GM18861 (cell line): ENCODE data around the gene ENOX1.

Source experiments
- ATAC-seq: cut with Tn5 transposase; IDR thresholded peaks from one replicate; pipeline ENCODE4 v1.9.1; 2021; ENCODE audit not compliant: unreplicated experiment

The ENOX1 gene

GRCh38 chr13:43611281-43612273, 175.2 kb downstream of the ENOX1 start:
- no peak for ATAC-seq

- no peak for ATAC-seq
Observed at GRCh38 chr13:43608400-43609137, 178.2 kb downstream of the ENOX1 start.

GRCh38 chr13:43597599-43597945, 189.2 kb downstream of the ENOX1 start:
- ATAC-seq: no peak

- ATAC-seq: no peak
Observed at GRCh38 chr13:43596924-43597598, 189.7 kb downstream of the ENOX1 start.

- no peak for ATAC-seq
Observed at GRCh38 chr13:43596006-43596405, 190.8 kb downstream of the ENOX1 start.

- no peak for ATAC-seq
Observed at GRCh38 chr13:43587376-43587775, 199.4 kb downstream of the ENOX1 start.

GRCh38 chr13:43584751-43585150, 202.0 kb downstream of the ENOX1 start:
- no peak for ATAC-seq

GRCh38 chr13:43583321-43583720, 203.5 kb downstream of the ENOX1 start:
- no peak for ATAC-seq

GRCh38 chr13:43580280-43580679, 206.5 kb downstream of the ENOX1 start:
- no peak for ATAC-seq

GRCh38 chr13:43579321-43579720, 207.5 kb downstream of the ENOX1 start:
- no peak for ATAC-seq

GRCh38 chr13:43574605-43575004, 212.2 kb downstream of the ENOX1 start:
- ATAC-seq: no peak

GRCh38 chr13:43573802-43574514, 212.8 kb downstream of the ENOX1 start:
- ATAC-seq: no peak

- no peak for ATAC-seq
Observed at GRCh38 chr13:43573361-43573740, 213.4 kb downstream of the ENOX1 start.

- ATAC-seq: no peak
Observed at GRCh38 chr13:43572656-43573360, 214.0 kb downstream of the ENOX1 start.

GRCh38 chr13:43569658-43570057, 217.1 kb downstream of the ENOX1 start:
- ATAC-seq: no peak

- ATAC-seq: no peak
Observed at GRCh38 chr13:43567608-43568007, 219.2 kb downstream of the ENOX1 start.

GRCh38 chr13:43564952-43565351, 221.8 kb downstream of the ENOX1 start:
- ATAC-seq: no peak

- ATAC-seq: no peak
Observed at GRCh38 chr13:43561081-43561480, 225.7 kb downstream of the ENOX1 start.

- ATAC-seq: no peak
Observed at GRCh38 chr13:43558939-43559338, 227.8 kb downstream of the ENOX1 start.

- ATAC-seq: no peak
Observed at GRCh38 chr13:43558326-43558725, 228.4 kb downstream of the ENOX1 start.
